ENCODE data around the gene CHRNA4. TPM values are rescaled to one million over a fixed set of nuclear protein-coding genes. Genes with fewer than 3 reads are reported as not detected.
"Not testable (repeated sequence)": the region's sequence is repeated elsewhere in the genome, so short reads cannot be mapped to it uniquely, and the experiment has no call there.

Gene CHRNA4
- total RNA-seq, 1 donor from 2014 or later, result 6.9 TPM

DNA sequence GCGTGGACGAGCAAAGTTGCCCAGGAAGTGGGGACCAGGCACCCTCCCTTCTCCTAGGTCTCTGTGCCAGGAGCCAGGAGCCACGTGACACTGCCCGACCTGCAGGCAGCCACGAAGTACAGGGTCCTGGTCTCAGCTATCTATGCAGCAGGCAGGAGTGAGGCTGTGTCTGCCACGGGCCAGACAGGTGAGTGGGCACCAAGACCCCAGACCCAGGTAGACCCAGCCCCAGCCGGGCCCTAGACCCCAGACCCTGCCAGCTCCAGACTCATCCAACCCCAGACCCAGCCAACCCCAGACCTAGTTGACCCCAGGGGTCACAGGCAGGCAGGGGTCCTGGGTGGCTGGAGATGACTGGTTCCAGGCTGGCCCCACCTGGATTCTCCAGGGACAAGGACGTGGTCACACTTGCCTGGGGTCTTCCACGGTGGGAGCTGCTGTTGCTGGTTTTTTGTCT is 47.1 kb downstream of the CHRNA4 start:
- FAIRE-seq, result no peak
- DNase-seq (ENCODE audit: low spot score in 2 of 2), result no peak

DNA sequence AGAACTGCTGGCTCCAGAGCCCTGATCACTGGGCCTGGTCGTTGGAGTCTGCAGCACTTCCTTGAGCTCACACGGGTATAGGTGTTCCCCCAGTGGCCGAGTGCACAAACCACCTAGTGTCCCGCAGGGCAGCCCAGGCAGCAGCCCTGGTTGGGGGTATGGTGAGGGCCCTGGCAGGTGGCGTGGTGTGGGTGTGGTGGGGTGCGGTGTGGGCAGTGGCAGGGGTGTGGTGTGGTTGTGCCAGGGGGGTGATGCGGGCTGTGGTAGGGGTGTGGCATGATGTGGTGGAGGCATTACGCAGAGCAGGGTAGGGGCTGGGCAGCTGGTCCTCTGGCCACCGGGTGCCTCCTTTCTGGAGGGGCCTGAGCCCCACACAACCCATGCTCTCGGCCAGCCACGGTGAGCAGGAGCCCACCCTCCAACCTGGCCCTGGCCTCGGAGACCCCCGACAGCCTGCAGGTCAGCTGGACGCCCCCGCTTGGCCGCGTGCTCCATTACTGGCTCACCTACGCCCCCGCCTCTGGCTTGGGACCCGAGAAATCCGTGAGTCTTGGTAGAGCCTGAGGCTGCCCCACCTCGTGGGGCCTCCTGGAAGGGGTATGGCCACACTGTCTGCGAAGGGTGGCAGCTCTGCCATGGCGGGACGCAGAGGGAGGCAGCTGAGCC is 47.7 kb downstream of the CHRNA4 start:
- FAIRE-seq (no peak), DNase-seq (ENCODE audit: low spot score in 2 of 2) (no peak)

DNA sequence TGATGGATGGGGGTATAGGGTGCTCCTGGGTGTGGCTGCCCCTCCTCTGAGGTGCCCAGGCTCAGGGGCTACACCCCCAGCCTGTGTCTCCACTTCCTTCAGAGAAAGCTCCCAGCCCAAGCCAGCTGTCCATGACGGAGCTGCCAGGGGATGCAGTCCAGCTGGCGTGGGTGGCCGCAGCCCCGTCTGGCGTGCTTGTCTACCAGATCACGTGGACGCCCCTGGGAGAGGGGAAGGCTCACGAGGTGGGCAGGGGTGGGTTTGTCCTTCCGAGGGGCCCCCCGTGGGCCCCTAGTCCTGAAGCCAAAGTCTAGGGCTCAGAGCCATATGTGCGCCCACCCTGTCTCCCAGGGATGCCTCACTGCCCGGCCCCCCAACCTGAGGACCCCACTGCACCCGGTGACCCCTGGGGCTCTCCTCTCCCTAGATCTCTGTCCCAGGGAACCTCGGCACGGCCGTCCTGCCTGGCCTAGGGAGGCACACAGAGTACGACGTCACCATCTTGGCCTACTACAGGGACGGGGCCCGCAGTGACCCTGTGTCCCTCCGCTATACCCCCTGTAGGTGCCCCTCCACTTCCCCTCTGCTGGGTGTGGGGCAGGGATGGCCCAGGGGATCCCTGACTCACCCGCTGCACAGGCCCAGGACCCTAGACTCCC is 48.3 kb downstream of the CHRNA4 start:
- no peak for FAIRE-seq
- DNase-seq (ENCODE audit: low spot score in 2 of 2), result peak; percentile 66 to 71

DNA sequence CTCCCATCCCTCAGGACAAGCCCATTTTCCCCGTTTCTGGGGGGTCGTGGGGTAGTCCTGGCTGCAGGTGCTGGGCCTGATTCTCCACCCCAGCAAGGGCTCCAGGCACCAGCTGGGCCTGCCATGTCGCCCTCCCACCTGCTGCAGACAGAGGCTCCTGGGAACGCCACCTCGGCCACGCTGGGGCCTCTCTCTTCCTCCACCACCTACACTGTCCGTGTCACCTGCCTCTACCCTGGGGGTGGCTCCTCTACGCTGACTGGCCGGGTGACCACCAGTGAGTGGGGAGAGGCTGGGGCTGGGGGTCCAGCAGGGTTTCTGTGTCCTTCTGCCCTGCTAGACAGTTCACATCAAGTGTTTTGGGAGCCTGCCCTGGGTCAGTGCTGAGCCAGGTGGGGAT is 48.9 kb downstream of the CHRNA4 start:
- DNase-seq (ENCODE audit: low spot score in 2 of 2) (no peak), FAIRE-seq (no peak)

DNA sequence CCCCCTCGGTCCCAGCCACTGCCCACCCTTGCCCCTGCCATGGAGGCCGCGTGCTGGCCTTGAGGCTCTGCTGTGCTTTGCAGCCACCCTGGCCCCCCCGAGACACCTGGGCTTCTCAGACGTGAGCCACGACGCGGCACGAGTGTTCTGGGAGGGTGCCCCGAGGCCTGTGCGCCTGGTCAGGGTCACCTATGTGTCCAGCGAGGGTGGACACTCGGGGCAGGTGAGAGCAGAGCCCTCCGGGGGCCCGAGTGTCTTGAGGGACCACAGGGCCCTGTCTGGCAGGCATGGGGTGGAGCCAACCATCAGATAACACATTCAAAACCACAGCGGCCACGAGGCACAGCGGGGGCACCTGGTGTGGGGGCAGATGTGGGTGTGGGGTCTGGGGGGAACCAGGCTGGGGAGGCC is 49.3 kb downstream of the CHRNA4 start:
- no peak for DNase-seq (ENCODE audit: low spot score in 2 of 2)
- no peak for FAIRE-seq

DNA sequence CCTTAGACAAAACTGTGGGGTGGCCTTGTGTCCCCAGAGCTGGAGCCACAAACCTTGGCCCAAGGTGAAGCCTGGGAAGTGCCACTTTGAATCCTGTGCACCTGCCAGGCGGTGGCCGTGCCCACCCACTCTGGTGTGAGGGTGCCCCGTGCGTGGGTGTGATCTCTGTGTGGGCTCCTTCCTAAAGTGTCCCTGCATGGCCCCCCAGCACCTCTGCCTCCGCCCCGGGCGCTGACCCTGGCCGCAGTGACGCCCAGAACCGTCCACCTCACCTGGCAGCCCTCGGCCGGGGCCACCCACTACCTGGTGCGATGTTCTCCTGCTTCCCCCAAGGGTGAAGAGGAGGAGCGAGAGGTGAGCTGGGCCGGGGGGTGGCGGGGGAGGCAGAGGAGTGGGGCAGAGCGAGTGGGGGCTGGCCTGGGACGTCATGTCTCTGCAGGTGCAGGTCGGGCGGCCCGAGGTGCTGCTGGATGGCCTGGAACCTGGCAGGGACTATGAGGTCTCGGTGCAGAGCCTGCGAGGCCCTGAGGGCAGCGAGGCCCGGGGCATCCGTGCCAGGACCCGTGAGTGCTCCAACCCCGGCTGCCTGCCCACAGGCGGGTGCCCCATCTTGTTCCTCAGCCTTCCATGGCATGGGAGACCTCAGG is 49.8 kb downstream of the CHRNA4 start:
- DNase-seq (ENCODE audit: low spot score in 2 of 2) (no peak), FAIRE-seq (no peak)

DNA sequence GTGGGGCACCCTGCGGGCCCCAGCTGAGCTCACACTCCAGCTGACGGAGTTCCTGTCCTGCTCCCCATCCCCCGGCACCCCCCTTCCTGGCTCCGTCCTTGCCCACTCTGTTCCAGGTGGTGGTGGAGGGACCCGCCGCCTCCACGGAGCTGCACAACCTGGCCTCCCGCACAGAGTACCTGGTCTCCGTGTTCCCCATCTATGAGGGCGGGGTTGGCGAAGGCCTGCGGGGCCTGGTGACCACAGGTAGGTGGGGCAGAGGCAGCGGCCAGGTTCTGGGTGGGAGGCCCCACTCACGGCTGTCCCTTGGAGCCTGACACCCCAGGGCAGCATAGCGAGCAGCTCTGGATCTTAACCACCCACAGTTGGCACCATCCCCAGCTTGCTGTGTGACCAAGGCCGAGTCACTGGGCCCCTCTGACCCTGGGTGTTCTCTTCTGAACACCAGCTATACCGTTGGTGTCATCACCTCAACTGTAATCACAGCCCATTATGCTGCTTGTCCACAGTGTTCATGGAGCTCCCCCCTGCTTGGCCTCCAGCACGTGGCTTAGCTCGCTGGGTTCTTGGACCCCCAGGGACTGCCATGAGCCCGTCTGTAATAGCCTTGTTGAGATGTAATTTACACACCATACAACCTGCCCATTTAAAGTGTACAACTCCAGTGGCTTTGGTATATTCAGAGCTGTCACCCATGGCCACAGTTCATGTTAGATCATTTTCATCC is 50.7 kb downstream of the CHRNA4 start:
- FAIRE-seq (no peak), DNase-seq (ENCODE audit: low spot score in 2 of 2) (no peak)

DNA sequence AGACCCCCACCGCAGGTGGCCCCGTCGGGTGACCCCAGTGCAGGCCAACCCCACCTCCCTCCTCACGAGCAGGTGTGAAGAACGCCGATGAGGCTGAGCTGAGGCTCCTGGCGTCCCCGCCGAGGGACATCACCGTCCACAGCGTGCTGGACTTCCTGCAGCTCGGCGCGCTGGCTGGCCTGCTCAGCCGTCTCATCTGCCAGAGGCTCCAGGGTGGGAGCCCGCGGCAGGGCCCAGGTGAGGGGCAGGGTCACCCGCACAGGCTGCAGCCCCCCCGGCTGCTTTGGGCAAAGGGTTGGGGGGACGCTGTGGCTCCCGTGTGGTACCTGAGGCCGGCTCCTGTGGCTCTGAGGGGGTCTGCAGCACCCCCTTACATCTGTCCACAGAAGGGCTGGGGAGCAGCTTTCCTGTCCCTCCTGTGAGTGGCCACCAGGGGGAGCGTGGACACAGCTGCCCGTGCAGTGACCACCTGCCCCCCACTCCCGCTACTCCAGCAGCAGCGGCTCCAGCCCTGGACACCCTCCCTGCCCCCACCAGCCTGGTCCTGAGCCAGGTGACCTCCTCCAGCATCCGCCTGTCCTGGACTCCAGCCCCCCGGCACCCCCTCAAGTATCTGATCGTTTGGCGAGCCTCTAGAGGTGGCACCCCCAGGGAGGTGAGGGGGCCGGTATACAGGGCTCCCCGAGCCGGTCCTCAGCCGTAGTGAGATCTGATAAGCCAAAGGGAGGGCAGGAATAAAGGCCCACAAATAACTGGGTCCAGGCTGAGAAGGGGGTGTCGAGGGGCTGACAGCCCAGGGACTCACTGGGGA is 51.7 kb downstream of the CHRNA4 start:
- peak; percentile 79 to 82 for DNase-seq (ENCODE audit: low spot score in 2 of 2)
- FAIRE-seq, result no peak

DNA sequence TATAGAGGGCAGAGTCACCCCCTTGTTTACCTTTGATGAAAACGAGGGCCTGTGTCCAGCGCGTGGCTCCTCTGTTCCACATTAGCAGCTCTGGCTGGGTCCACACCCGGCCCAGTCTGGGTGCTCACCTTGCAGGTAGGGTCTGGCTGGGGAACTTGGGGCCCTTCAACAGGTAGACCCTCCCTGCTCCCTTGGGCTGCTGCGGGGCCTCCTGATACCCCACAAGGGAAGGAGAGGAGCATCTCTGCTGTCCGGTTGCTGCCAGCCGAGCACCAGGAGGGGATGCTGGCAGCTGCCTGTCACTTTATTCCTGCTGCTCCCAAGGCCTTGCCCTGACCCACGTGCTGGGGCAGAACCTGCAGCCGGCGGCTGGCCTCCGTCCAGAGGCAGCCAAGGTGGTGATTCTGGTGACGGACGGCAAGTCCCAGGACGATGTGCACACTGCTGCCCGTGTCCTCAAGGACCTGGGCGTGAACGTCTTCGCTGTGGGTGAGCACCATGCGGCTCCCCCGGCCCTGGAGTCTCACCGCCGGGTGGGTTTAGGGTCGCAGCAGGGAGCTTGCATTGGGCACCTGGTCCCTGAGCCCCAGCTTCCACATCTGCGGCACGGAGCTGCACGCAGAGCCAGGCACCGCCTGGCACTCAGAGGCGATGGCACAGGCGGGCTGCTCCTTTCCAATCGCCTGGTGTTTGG is 52.8 kb downstream of the CHRNA4 start:
- no peak for FAIRE-seq
- DNase-seq (ENCODE audit: low spot score in 2 of 2), result no peak

DNA sequence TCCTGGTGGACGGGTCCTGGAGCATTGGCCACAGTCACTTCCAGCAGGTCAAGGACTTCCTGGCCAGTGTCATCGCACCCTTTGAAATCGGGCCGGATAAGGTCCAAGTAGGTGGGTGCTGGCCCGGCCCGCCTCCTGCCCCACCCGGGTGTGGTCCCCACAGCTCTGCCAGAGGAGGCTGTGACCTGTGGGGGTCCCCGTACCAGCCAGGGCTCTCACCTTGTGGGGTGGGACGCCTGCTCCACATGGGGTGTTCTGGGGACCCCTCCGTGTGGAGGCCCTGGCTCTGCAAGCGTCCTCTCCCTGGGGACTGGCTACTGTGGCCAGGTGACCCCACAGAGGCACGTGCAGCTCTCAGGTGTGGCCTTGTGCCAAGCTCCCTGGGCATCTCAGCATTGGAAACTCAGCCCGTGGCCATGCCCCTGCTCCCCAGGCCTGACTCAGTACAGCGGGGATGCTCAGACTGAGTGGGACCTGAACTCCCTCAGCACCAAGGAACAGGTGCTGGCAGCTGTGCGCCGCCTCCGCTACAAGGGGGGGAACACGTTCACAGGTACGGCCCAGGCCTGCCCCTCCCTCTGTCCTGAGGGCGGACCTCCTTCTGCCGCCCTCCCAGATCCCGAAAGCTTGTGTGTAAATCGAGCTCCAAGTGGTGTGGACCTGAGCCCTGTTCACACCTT is 53.5 kb downstream of the CHRNA4 start:
- DNase-seq (ENCODE audit: low spot score in 2 of 2), result no peak
- FAIRE-seq, result no peak

DNA sequence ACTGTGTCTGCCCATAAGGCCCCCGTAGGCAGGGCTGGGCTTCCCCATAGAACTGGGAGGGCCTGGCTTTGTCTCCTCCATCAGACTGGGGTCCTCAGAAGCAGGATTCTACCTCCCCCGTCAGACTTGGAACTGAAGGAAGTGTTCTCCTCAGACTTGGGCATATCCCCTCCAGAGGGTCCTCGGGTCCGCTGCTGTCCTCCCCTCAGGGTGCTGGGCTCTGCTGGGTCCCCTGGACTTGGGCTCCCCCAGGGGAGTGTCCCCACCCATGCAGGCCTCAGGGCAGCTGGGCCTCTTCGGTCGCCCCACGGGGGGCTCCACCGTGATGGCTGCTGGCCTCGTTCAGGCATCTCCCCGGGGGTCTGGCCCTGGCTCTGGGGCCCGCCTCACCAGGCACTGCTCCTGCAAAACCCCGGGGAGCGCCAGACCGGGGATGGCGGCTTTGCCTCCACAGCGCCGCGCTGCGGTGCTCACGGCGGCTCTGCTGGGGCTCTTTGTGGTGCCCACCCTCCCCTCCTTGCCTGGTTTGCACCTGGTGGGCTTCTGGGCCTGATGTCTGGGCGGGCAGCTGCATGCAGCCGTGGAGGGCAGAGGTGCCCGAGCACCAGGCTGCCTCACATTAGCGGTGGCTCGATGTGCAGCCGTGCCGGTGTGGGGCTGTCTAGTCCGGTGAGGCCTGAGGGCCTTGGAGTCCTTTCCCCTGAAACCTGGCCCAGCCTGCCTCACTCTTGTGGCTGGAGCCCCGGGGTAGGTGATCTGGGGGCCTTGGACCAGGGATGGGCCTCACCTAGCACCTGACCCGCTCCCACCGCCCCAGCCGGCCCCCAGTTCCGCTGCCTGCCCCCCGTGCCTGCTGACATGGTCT is 54.2 kb downstream of the CHRNA4 start:
- DNase-seq (ENCODE audit: low spot score in 2 of 2) (no peak), FAIRE-seq (no peak)

DNA sequence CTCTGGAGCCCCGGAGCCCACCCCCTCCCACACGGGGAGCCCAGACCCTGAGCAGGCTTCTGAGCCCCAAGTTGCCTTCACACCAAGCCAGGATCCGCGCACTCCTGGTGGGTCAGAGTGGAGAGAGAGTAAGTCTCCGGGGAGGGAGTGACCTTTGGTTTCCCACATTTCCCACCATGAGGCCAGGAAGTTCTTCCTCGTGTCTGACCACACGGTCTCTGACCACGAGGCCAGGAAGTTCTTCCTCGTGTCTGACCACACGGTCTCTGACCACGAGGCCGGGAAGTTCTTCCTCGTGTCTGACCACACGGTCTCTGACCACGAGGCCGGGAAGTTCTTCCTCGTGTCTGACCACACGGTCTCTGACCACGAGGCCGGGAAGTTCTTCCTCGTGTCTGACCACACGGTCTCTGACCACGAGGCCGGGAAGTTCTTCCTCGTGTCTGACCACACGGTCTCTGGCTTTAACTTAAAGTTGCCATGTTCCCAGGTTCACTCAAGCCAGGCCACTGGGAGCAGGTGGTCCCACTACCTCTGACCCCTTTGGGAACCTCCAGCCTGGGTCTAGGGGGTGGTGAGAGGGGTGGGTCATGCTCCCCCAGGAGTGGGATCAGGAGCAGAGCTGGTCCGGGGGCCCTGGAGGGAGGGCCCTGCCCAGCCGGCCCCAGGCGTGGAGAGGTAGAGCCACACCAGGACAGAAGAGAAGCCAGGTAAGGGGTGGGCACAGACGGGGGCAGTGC is 55.0 kb downstream of the CHRNA4 start:
- DNase-seq (ENCODE audit: low spot score in 2 of 2); FAIRE-seq: not testable (repeated sequence)

DNA sequence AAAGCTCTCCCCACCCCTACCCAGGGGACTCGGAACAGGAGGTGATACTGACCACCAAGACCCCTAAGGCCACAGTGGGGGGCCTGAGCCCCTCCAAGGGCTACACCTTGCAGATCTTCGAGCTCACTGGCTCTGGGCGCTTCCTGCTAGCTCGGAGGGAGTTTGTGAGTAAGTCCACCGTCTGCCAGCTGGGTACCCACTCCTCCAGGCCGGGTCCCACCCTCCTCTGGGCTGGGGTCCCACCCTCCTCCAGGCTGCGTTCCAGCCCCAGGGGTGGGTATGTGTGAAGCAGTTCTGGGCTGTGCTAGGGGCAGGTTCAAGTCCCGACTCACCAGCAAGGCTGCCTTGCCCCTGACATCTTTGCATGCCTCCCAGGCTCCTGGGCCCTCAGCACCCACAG is 55.8 kb downstream of the CHRNA4 start:
- FAIRE-seq, result no peak
- DNase-seq (ENCODE audit: low spot score in 2 of 2), result no peak

DNA sequence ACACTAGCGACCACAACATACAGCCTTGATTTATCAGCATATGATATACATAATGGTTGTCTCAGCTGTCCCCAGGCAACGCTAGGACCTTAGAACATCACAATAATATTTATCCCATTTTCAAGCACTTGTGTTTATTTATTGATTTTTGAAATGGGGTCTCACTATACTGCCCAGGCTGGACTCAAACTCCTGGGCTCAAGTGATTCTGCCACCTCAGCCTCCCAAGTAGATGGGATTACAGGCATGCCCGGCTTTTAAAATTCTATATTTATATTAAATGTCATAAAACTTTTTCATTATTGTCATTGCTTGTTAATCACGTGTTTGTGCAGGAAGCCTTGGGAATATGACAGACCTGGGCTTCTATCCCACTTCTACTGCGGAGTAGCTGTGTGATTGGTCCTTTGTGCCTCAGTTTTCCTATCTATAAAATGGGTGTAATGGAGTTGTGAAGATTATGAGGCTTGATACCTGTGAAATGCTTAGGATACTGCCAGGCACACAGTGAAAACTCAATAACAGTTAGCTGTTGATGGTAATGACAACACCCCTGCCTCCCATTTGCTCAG is 58.0 kb downstream of the CHRNA4 start:
- FAIRE-seq, result no peak
- no peak for DNase-seq (ENCODE audit: low spot score in 2 of 2)

DNA sequence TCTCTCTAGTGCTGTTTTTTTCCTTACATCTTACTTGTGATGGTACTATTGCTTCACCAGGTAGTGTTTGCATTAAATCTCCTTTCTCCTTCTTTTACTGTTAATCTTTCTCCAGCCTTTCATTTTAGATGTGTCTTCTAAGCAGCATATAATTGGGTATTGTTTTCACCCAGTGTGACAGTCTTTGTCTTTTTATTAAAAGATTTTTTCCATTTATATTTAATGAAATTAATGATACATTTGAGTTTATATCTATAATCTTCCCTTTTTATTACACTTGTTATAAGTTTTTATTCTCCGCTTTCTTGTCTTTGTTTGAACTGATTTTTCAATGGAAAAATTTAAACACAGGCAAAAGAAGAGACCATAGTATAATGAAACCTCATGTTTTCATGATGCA is 59.5 kb downstream of the CHRNA4 start:
- FAIRE-seq (no peak), DNase-seq (ENCODE audit: low spot score in 2 of 2) (no peak)

DNA sequence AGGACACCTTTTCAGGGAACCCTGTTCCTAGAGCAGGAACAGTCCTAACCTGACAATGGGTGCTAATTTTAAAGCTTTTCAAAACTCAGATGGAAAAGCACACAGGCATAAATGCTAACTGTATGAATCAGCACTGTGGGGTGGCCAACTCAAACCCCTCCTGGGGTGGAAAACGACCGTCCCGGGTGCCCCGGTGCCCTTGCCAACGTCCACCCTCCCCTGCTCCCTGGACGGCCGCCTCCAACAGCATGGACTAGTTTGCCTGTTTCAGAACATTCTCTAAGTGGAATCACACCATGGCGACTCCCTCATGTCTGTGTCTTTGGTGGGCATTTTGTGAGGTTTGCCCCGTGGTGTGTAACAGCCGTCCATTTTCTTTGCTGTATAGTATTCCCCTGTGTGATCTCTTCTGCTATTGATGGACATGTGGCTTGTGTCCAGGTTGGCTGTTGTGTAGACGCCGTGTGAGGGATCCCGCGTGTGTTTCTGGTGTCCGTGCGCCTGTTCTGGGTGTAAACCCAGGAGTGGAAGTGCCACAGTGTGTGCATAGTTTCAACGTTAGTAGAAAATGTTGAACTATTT is 62.3 kb downstream of the CHRNA4 start:
- no peak for FAIRE-seq
- no peak for DNase-seq (ENCODE audit: low spot score in 2 of 2)

Data from frontal cortex (tissue), 4 donors.